SK-N-MC (cell line): ENCODE measurements around the gene ADCY2.

Experiments used
- EZH2 ChIP-seq: fragments of 200-600 bp; sonication (generic); IDR thresholded peaks from one replicate; pipeline ENCODE4 v1.6.1; 2017; ENCODE audit warnings: antibody characterized with exemption
- POLR2AphosphoS5 ChIP-seq: IDR thresholded peaks from 2 replicates; pipeline ENCODE4 v1.6.1; 2012; ENCODE audit warnings: mild to moderate bottlenecking, low read depth, low read length, borderline replicate concordance

DNA sequence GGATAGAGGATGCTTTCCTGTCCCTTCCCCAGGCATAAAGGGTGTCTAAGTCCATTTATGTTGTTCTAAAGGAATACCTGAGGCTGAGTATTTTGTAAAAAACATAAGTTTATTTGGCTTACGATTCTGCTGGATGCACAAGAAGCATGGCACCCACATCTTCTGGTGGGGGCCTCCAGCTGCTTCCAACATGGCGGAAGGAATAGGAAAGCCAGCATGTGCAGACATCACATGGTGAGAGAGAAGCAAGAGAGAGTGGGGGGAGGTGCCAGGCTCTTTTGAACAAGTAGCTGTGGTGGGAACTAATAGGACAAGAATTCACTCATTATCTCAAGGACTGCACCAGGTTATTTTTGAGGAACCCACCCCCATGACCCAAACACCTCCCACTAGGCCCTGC is 77.2 kb downstream of the ADCY2 start:
- no peak for TF ChIP-seq EZH2
- TF ChIP-seq POLR2AphosphoS5: no peak
